CMK (cell line): ENCODE data around the gene ADM5.

ENCODE experiments used
- DNase-seq: peaks from one replicate; pipeline ENCODE4 v3.0.0-alpha.2; 2010; ENCODE audit warnings: low read depth

The ADM5 gene

GRCh38 chr19:49680421-49681351 is 8.7 kb upstream of the ADM5 start:
- no peak for DNase-seq

DNA sequence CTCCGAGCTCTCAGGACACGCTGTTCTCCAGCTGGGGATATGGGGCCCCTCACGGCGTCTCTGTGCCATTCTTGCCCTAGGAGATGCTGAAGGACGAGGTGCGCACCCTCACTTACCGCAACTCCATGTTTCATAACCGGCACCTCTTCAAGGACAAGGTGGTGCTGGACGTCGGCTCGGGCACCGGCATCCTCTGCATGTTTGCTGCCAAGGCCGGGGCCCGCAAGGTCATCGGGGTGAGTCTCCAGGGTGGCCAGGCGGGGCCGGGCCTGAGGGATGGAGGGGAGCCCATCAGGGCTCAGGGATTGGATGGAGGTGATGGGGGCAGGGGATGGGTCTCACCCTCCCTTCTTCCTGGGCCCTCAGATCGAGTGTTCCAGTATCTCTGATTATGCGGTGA is 7.6 kb upstream of the ADM5 start:
- DNase-seq, result no peak

DNA sequence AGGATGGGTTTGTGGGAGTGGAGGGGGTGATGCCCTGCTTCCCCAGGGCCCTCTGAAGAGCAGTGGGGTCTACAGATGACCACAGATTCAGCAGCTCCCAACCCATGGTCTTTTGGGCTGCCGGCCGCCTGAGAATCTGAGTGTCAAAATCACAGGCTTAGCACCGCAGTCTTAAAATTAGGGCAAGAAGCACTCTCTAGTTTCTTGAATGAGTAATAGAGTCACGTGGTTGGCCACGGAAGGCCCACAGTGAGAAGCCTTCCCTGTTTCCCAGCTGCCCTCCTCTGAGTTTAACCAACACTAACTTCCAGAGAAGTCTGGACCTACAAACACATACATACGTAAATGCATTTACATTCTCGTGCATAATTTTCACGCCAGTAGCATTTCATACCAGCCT is 7.1 kb upstream of the ADM5 start:
- DNase-seq, result no peak

DNA sequence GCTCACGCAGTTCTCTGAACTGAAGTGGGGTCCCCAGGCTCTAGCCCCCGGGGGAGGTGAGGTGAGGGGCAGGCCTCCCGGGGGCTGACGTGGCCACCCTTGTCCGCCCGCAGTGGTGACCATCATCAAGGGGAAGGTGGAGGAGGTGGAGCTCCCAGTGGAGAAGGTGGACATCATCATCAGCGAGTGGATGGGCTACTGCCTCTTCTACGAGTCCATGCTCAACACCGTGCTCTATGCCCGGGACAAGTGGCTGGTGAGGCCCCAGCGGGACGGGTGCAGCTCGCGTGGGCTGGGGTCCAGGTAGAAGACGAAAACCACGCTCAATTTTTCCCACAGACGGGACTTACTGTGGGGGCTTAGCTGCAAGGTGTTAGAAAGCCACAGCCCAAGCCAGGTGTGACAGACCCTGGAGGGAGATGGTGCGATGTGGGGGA is 5.6 kb upstream of the ADM5 start:
- DNase-seq, result no peak

DNA sequence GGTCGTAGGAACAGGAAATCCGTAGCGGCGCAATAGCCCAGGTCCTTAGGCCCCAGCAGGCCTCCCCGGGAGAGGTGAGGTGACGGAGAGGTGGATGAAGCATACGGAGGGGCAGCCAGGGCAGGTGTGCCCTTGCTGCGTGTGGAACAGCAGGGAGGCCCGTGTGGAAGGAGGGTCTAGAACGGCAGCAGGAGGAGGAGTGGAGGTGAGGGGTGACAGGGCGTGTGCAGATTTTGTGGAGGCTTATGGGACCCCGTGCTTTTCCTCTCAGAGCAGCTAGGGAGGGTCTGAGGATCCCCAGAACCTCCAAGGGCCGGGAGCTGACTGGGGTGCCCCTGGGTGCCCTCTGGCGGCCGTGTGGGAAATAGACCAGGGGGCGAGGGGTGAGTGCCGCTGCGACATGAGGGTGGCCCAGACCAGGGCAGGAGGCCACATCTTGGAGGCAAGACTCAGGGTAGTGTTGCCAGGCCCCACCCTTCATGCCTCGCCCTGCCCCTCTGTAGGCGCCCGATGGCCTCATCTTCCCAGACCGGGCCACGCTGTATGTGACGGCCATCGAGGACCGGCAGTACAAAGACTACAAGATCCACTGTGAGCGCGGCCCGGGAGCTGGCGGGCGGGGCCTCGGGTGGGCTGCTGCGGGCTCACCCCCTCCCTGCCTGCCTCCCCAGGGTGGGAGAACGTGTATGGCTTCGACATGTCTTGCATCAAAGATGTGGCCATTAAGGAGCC is 5.0 kb upstream of the ADM5 start:
- no peak for DNase-seq

GRCh38 chr19:49684983-49685553 is 4.3 kb upstream of the ADM5 start:
- DNase-seq, result no peak

DNA sequence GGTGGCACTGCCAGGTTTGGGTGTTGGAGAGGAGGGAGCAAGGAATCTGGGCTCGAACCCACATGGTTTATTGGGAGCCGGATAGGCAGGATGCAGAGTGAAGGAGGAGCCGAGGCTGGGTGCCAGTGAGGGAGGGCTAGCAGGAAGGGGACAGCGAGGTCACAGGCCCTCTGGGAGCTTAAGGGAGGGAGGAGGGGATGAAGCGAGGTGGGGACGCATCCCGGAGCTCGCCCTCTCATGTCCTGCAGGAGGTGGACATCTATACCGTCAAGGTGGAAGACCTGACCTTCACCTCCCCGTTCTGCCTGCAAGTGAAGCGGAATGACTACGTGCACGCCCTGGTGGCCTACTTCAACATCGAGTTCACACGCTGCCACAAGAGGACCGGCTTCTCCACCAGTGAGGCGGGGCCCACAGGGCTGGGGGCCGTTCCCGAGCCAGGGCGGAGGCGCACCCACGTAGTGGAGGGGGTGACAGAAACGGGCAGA is 3.5 kb upstream of the ADM5 start:
- DNase-seq, result no peak

- DNase-seq, result no peak
Observed at GRCh38 chr19:49686503-49687088, 2.8 kb upstream of the ADM5 start.

DNA sequence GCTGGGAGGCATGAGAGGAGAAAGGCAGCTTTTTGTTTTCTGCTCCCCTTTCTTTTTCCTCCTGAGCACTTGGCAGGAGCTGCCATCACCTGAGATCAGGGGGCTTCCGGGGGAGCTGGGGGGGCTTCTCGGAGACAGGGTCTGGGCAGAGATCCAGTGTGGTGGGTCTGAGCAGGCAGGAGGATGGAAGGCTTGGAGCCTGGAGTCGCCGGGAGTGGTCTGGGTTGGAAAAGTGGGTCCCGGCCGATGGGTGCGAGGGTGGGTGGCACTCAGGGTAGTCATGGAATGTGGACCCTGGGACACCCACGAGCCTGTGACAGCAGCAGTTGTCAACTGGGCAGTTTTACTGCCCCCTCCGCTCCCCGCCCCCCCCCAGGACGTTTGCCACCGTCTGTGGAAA is 2.2 kb upstream of the ADM5 start:
- no peak for DNase-seq

DNA sequence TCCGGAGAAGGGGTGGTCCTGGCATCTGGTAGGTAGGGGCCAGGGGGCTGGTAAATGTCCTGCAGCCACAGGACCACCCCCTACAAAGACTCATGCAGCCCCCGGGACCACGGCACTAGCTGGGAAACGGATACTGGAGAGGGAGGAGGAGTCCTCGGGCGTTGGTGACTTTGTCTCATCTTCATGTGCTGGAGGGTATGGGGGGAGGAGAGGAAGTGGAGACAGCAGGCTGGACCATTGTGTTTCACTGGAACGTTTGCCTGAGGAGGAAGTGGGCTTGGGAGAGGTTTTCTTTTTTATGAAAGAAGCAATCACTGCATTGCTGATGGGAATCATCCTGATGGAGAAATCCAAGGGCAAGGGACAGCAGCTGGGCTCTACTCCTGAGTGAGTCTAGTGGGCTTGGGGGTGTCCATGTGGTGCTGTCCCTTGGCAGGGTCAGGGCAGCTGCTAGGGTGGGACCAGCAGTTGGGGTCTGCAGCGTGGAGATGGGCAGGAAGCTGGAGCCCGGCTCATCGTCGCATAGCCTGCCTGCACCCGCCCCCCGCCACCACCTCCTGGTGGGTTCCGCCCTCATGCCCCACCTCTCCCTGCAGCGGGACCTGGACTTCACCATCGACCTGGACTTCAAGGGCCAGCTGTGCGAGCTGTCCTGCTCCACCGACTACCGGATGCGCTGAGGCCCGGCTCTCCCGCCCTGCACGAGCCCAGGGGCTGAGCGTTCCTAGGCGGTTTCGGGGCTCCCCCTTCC is 1.7 kb upstream of the ADM5 start:
- DNase-seq, result no peak

DNA sequence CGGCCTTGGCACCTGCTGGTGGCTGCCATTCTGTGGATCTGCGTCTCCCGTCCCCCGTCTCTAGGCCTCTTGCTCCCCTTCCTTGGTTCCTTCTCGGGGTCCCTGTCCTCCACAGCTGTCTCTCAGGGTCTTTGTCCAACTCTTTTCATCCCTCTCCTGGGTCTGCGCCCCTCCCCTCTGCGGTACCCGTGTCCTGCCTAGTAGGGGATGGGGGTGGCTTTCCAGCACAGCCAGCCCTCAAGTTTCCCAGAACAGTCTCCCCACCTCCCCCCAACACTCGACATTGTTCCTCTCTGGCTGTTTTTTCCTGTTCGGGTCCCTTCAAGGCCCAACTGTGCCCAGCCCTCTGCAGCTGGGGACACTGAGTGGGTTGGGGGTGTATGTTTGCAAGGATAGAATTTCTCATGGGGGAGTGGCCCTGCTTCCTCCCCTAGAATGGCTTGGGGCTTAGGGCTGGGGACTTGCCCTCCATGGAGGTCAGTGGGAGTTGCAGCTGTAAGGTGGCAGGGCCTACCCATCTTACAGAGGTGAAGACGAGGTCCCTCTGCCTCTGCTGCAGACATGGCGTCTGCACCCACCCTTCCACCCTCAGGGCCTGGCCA is 762 bp upstream of the ADM5 start:
- DNase-seq, result no peak

GRCh38 chr19:49690079-49690655 is 773 bp downstream of the ADM5 start:
- no peak for DNase-seq

DNA sequence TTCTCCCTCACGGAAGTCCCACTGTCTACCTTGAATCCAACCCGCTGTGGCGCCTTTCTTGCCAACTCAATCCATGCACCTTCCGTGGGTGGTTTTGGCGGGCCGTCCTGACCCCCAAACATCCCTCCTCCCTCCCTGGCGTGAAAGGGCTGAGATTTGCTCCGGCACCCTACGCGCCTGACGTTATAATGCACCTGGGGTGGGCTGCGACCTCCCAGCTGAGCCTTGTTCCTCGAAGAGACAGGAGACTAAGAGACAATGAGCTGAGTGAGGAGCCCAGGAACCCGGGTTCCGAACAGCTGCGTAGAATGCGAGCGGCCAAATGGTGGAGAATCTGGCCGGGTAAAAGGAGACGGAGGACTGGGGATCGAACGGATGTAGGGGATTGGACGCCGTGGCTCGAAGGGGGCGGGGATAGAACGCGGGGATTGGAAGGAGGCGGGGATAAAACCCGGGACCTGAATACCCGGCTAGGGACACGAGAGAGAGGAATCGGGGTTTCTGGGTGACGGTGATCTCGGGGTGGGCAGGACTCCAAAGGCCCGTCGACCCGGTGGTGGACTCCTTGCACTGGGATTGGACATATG is 1.4 kb downstream of the ADM5 start, which contains the start of gene CPT1C:
Gene CPT1C, plus strand, starts transcription at position 461 of the 587 bp plus-strand sequence. CDS start 1,137 bp downstream, outside the sequence.
- DNase-seq, result no peak

DNA sequence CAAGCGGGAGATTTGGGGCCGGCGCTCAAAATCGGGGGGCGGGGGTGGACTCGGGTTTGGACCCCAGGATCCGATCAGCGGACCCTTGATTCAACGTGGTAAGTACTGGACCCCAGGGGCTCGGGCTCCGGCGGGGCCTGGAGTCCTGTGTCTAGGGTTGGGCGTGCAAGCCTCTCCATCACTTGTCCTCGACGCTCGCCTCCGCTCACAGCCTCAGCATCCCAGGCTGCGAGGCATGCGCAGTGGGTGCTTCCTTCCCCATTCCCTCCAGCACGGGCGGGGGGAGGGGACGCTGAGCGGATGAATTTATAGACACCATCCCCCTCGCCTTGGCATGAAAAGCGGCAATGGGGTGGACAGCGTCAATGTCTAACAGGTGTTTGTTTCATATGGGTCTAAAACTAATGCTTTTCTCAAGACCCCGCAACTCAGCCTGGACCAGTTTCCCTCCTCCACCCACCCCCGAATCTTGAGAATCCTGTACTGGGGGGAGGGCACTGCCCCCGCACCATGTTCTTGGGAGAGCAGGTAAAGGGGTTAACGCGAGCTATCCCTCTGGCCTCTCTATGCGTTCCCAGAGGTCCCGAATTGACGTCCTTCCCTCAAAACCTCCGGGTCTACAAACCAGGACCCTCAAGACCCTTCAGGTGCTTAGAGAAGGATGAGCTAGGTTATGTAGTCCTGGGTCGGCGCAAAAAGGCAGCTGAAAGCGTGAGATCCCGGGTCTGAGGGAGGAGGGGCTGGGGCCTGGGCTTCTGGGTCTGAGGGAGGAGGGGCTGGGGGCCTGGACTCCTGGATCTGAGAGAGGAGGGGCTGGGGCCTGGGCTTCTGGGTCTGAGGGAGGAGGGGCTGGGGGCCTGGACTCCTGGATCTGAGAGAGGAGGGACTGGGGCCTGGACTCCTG is 2.1 kb downstream of the ADM5 start:
- no peak for DNase-seq

- DNase-seq, result no peak
Observed at GRCh38 chr19:49692147-49692506, 2.7 kb downstream of the ADM5 start.

GRCh38 chr19:49696115-49696514 is 6.7 kb downstream of the ADM5 start:
- DNase-seq, result no peak

DNA sequence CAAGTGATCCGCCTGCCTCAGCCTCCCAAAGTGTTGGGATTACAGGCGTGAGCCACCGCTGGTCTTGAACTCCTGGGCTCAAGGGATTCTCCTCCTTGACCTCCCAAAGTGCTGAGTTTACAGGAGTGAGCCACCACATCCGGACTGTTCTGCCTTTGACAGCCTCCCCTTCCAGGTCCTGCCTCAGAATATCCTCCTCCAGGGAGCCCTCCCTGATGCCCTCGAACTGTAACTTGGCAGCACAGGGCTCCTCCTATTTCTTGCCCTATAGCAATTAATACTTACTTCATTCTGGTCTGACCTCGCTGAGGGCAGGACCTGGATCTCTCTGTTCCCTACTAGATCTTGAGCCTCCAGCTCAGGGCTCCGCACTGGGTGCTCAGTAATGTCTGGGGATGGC is 7.5 kb downstream of the ADM5 start:
- no peak for DNase-seq

GRCh38 chr19:49699364-49699763 is 10.0 kb downstream of the ADM5 start:
- no peak for DNase-seq

GRCh38 chr19:49700563-49700962 is 11.2 kb downstream of the ADM5 start:
- DNase-seq, result no peak
